Activated T-cell treated with anti-CD3 and anti-CD28 coated beads, Interleukin-2, amount 50 U/mL, for 1 hour (primary cell): ENCODE results near the gene APLP2.

Experiments used
- DNase-seq: peaks from one replicate; pipeline ENCODE4 v3.0.0-alpha.2; 2020

Gene APLP2

GRCh38 chr11:130121445-130121978, 51.8 kb downstream of the APLP2 start:
- no peak for DNase-seq

GRCh38 chr11:130122141-130122575, 52.5 kb downstream of the APLP2 start:
- DNase-seq: no peak

GRCh38 chr11:130123414-130124040, 53.8 kb downstream of the APLP2 start:
- DNase-seq: no peak

GRCh38 chr11:130124096-130124495, 54.4 kb downstream of the APLP2 start:
- DNase-seq: no peak

- no peak for DNase-seq
These were observed 55.9 kb downstream of the APLP2 start for GRCh38 chr11:130125638-130126037.

GRCh38 chr11:130126516-130126915, 56.8 kb downstream of the APLP2 start:
- DNase-seq: no peak

GRCh38 chr11:130127509-130127908, 57.8 kb downstream of the APLP2 start:
- DNase-seq: no peak

- DNase-seq: no peak
These were observed 58.9 kb downstream of the APLP2 start for GRCh38 chr11:130128626-130129025.

- no peak for DNase-seq
These were observed 60.2 kb downstream of the APLP2 start for GRCh38 chr11:130129922-130130321.

GRCh38 chr11:130131961-130132850, 62.5 kb downstream of the APLP2 start:
- DNase-seq: peak; percentile 28

- DNase-seq: no peak
These were observed 64.0 kb downstream of the APLP2 start for GRCh38 chr11:130133716-130134115.

GRCh38 chr11:130136107-130136506, 66.4 kb downstream of the APLP2 start:
- no peak for DNase-seq

GRCh38 chr11:130137999-130138398, 68.3 kb downstream of the APLP2 start:
- no peak for DNase-seq

GRCh38 chr11:130139401-130139800, 69.7 kb downstream of the APLP2 start:
- DNase-seq: no peak

GRCh38 chr11:130141561-130142341, 72.1 kb downstream of the APLP2 start:
- no peak for DNase-seq

GRCh38 chr11:130144141-130144540, 74.4 kb downstream of the APLP2 start:
- DNase-seq: no peak

GRCh38 chr11:130144861-130145281, 75.2 kb downstream of the APLP2 start:
- DNase-seq: no peak

GRCh38 chr11:130145311-130145812, 75.7 kb downstream of the APLP2 start:
- no peak for DNase-seq

- DNase-seq: no peak
These were observed 76.5 kb downstream of the APLP2 start for GRCh38 chr11:130145975-130146776.

GRCh38 chr11:130146796-130147195, 77.1 kb downstream of the APLP2 start:
- DNase-seq: no peak

- DNase-seq: no peak
These were observed 79.2 kb downstream of the APLP2 start for GRCh38 chr11:130148796-130149326.

GRCh38 chr11:130150790-130151189, 81.1 kb downstream of the APLP2 start:
- DNase-seq: no peak
